Thymus (tissue), 11 donors: Measurements from ENCODE around the gene UGGT1. TPM values are rescaled to one million over a fixed set of nuclear protein-coding genes. Genes with fewer than 3 reads are reported as not detected.

Source experiments
- DNase-seq, 9 donors: peaks; one replicate each; pipeline ENCODE4 v3.0.0-alpha.2; 2013; ENCODE audit warnings: low spot score in 9 of 9, low read depth in 6 of 9, missing footprints in 1 of 9
- H3K27ac ChIP-seq, 2 donors: one replicate each; pipeline ENCODE4 v1.5.1; 2013; ENCODE audit warnings: control low read depth in 1 of 2, low read depth in 1 of 2, low read length in 1 of 2, mild to moderate bottlenecking in 1 of 2, moderate library complexity in 1 of 2
- H3K27me3 ChIP-seq, 2 donors: one replicate each; pipeline ENCODE4 v1.5.1; 2013; ENCODE audit warnings: low read length in 1 of 2; ENCODE audit not compliant: control insufficient read depth in 2 of 2, insufficient read depth in 1 of 2
- H3K36me3 ChIP-seq, 2 donors: one replicate each; pipeline ENCODE4 v1.5.1; 2013; ENCODE audit warnings: low read length in 1 of 2, mild to moderate bottlenecking in 1 of 2, moderate library complexity in 1 of 2; ENCODE audit not compliant: control insufficient read depth in 2 of 2, insufficient read depth in 2 of 2
- H3K4me1 ChIP-seq, 2 donors: one replicate each; pipeline ENCODE4 v1.5.1; 2013; ENCODE audit warnings: low read length in 2 of 2; ENCODE audit not compliant: control insufficient read depth in 2 of 2, insufficient read depth in 2 of 2
- H3K4me3 ChIP-seq, 2 donors: one replicate each; pipeline ENCODE4 v1.5.1; 2013; ENCODE audit warnings: low read length in 2 of 2, control low read depth in 1 of 2, mild to moderate bottlenecking in 1 of 2
- H3K9me3 ChIP-seq, 2 donors: one replicate each; pipeline ENCODE4 v1.5.1; 2013; ENCODE audit warnings: low read length in 1 of 2, mild to moderate bottlenecking in 1 of 2; ENCODE audit not compliant: control insufficient read depth in 2 of 2, insufficient read depth in 1 of 2
- WGBS: extraction: QIAGEN DNeasy Blood & Tissue Kit; methylation state at CpG from one replicate; pipeline ENCODE4 v1.1.7; 2013; 5-methylcytosine and 5-hydroxymethylcytosine counted together
- polyA plus RNA-seq: library from polyadenylated mRNA; stranded (reverse); fragments of 200-250 nt; gene quantifications from one replicate; pipeline ENCODE4 v1.2.3, GENCODE V29; 2013
- total RNA-seq: library from RNA; stranded (reverse); fragments of 120-200 nt; gene quantifications from one replicate; pipeline ENCODE4 v1.2.4, GENCODE V29; 2013
- donor health status: healthy.

Gene UGGT1
- total and polyA plus RNA-seq, 2 donors = 10.4 to 35.0 TPM

- DNase-seq = no peak
- H3K27me3 ChIP-seq = no peaks in the 10 kb centered on the region
- H3K27ac ChIP-seq = no peak overlapping the region
- no peaks in the 10 kb centered on the region for H3K36me3 ChIP-seq
- WGBS = 93% methylated on average over 14 of the region's 14 CpGs
- no peak overlapping the region for H3K4me3 ChIP-seq
- no peaks in the 10 kb centered on the region for H3K4me1 ChIP-seq
- H3K9me3 ChIP-seq = no peaks in the 10 kb centered on the region
Observed at GRCh38 chr2:128214251-128214650, 123.3 kb downstream of the UGGT1 start.

- WGBS = 97% methylated on average over 14 of the region's 14 CpGs
- H3K4me3 ChIP-seq = no peak overlapping the region
- no peaks in the 10 kb centered on the region for H3K4me1 ChIP-seq
- no peaks in the 10 kb centered on the region for H3K27me3 ChIP-seq
- no peaks in the 10 kb centered on the region for H3K36me3 ChIP-seq
- H3K27ac ChIP-seq = no peak overlapping the region
- DNase-seq = no peak
- H3K9me3 ChIP-seq = no peaks in the 10 kb centered on the region
Observed at GRCh38 chr2:128214866-128215460, 124.0 kb downstream of the UGGT1 start.

- Histone ChIP-seq H3K27me3 (no peaks in the 10 kb centered on the region), H3K9me3 (no peaks in the 10 kb centered on the region)
- 79% methylated on average over 10 of the region's 10 CpGs for WGBS
Observed at GRCh38 chr2:128215897-128216642, 125.1 kb downstream of the UGGT1 start.

GRCh38 chr2:128217671-128218070 is 126.7 kb downstream of the UGGT1 start:
- DNase-seq = no peak
- Histone ChIP-seq H3K4me1 (no peaks in the 10 kb centered on the region), H3K4me3 (no peak overlapping the region), H3K9me3 (no peaks in the 10 kb centered on the region), H3K27ac (no peak overlapping the region), H3K27me3 (no peaks in the 10 kb centered on the region), H3K36me3 (no peaks in the 10 kb centered on the region)
- WGBS = 45% methylated on average over 4 of the region's 4 CpGs

More at GRCh38 chr2:128215897-128216642, 125.1 kb downstream of the UGGT1 start:
- H3K4me1 ChIP-seq = no peaks in the 10 kb centered on the region
- DNase-seq = peak in 1 of 9 donors; percentile 23
- H3K4me3 ChIP-seq = no peak overlapping the region
- no peaks in the 10 kb centered on the region for H3K36me3 ChIP-seq
- H3K27ac ChIP-seq = no peak overlapping the region

GRCh38 chr2:128219891-128220290 is 128.9 kb downstream of the UGGT1 start:
- WGBS = 94% methylated on average over 8 of the region's 8 CpGs
- Histone ChIP-seq H3K36me3 (no peaks in the 10 kb centered on the region), H3K4me1 (no peaks in the 10 kb centered on the region), H3K9me3 (no peaks in the 10 kb centered on the region), H3K4me3 (no peak overlapping the region), H3K27me3 (no peaks in the 10 kb centered on the region), H3K27ac (no peak overlapping the region)
- DNase-seq = no peak

- H3K4me3 ChIP-seq = no peak overlapping the region
- no peaks in the 10 kb centered on the region for H3K36me3 ChIP-seq
- 96% methylated on average over 1 of the region's 1 CpG for WGBS
- no peaks in the 10 kb centered on the region for H3K9me3 ChIP-seq
- no peak for DNase-seq
- peaks cover 5 to 16% of the 10 kb centered on the region in 2 donors for H3K27me3 ChIP-seq
- no peak overlapping the region for H3K27ac ChIP-seq
- H3K4me1 ChIP-seq = peaks cover 2 to 3% of the 10 kb centered on the region in 2 donors
Observed at GRCh38 chr2:128227862-128228261, 136.9 kb downstream of the UGGT1 start.

- Histone ChIP-seq H3K27me3 (peaks cover 6 to 26% of the 10 kb centered on the region in 2 donors), H3K4me1 (peaks cover 4 to 7% of the 10 kb centered on the region in 2 donors), H3K4me3 (no peak overlapping the region), H3K27ac (no peak overlapping the region), H3K36me3 (no peaks in the 10 kb centered on the region), H3K9me3 (no peaks in the 10 kb centered on the region)
- no peak for DNase-seq
Observed at GRCh38 chr2:128228894-128229293, 137.9 kb downstream of the UGGT1 start.

GRCh38 chr2:128232965-128233789 is 142.2 kb downstream of the UGGT1 start:
- H3K27ac ChIP-seq = no peak overlapping the region
- H3K4me3 ChIP-seq = peak overlapping the region; percentile 63 to 83
- peaks cover 6 to 27% of the 10 kb centered on the region in 2 donors for H3K27me3 ChIP-seq
- under 1% methylated on average over 84 of the region's 84 CpGs for WGBS
- peaks cover 4 to 8% of the 10 kb centered on the region in 2 donors for H3K4me1 ChIP-seq
- no peaks in the 10 kb centered on the region for H3K36me3 ChIP-seq
- DNase-seq = peak; percentile 39 to 84 (median 65)
- H3K9me3 ChIP-seq = no peaks in the 10 kb centered on the region
